Eye (tissue), 1 donor: ENCODE measurements around the gene NUDC.
"Not testable (repeated sequence)": the region's sequence is repeated elsewhere in the genome, so short reads cannot be mapped to it uniquely, and the experiment has no call there.

Experiments
- DNase-seq: peaks from one replicate; pipeline ENCODE4 v3.0.0-alpha.2; 2015

The NUDC gene

DNA sequence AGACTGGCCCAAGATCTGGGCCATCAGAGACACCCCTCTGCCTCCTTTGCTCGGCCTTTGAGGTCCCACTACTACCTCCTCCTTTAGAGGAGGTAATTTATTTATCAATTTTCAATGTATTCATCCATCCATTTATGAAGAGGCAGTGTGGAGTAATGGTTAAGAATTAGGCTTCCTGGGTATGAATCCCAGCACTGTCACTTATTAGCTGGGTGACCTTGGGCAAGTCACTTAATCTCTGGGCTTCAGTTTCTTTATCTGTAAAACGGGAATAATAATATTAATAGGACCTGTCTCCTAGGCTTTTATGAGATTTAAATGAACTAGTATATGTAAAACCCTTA, 9.4 kb upstream of the NUDC start:
- no peak for DNase-seq

DNA sequence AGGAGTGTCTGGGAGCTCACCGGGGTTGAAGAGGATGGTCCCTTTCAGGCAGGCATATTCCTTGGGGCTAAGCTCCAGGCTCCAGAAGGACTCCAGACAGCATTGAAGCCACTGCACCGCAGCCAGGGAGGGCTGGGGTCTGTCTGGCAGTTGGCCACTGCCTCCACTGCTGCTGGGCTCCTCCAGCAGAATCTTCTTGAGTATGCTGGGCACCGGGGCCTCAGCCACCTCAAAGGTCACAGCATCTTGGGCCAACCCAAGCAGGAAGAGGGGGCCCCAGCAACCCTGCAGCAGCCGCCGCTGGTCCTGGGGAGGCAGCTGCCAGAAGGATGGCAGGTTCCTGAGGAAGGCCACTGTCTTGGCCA, 8.2 kb upstream of the NUDC start:
- no peak for DNase-seq

DNA sequence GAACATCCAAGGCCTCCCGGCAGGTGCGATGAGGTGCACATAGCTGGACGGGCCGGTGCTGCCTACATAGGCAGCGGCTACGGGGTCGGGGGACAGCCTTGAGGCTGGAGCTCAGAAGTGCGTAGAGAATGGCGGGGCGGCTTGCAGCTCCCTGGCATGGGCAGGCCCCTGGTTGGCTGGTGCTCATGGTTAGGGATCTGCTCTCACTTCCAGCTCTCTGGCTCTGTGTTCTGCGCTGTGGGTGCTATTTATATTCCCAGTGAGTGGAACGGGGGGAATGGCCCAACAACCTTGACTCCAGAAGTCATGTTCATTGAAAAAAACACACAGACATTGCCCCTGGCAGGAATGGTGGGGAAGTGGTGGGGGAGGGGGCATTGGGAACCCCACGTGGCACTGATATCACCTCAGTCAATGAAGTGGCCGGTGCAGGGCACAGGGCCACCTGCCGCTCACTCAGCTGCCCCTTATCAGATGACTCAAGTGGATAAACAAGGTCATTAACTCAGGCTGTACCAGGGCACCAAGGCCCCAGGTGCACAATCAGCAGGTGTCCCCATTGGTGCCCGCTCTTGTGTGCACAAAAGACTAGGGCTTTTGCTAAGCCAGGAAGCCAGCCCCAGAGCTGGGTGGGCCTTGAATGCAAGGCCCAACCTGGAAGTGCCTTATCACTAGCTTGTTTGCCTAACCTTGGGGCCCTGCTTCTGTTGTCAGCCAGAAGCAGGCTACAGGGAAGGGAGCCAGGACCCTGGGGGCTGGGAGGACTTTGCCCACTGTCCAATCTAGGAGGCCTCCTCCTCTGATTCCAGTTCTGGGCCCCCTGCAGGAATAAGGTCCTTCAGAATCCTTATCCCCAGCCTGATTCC, 7.6 kb upstream of the NUDC start, which contains the start of gene NR0B2:
TSS of gene NR0B2 (minus strand) at position 222 of the 866 bp plus-strand sequence. CDS start at position 187, 35 bp downstream.
- DNase-seq, result no peak

DNA sequence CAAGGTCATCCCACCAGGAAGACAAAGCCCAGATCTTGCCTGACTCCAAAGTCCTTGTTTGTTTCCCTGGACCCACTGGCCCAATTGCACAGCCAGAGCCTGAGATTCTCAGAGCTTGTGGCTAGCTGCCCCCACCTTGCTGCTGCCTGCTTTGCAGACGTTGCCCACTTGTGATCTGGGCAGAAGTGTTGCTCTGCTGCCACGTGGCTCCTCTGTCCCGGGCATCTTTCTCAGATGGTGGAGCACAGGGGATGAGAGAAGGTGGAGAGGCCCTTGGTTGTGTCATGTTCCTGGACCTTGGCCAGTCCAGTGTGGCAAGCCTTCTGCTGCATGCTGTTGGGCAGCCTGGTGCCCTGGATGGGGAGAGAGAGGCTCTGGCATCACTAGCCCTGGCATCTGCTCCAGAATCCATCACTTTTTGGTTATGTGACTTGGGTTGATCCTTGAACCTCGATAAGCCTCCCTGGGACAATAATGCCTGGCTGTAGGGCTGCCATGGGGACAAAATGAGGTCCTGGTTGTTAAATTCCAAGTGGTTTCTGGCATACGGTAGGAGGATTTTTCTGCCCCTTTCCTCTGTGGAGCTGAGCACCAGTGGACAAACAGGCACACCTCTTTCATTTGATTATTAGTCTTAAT, 6.2 kb upstream of the NUDC start:
- DNase-seq, result no peak

DNA sequence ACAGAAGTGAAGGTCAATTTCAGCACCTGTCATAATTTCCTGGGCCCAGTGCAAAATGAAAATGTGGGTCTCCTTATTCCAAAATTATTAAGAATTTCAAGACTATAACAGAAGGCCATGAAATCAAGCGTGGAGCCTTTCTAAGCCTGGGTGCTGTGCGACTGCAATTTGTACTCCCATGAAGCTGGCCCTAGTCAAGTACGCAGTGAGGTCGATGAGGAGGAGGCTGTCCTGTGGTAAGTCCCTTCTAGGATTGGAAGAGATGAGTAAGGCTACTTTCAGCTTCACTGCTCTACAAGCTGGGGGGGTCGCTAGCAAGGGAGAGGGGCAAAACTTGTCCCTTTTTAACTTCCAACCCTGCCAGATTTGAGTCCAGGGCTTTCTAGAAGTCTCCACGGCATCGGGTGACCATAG, 410 bp upstream of the NUDC start:
- no peak for DNase-seq

DNA sequence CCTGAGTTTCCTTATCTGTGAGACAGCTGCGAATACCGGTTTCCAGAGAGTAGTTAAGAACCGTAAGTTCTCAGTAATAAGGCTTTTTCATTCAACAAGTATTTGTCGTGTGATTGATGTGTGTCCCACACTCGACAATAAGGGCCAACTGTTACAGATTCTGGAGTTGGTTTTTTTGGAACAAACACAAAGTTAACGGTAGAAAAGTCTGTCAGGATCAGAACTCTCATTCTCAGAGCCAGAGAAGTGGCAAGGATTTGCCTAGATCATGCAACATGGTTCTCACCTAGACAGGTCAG, 837 bp downstream of the NUDC start:
- DNase-seq, result no peak

DNA sequence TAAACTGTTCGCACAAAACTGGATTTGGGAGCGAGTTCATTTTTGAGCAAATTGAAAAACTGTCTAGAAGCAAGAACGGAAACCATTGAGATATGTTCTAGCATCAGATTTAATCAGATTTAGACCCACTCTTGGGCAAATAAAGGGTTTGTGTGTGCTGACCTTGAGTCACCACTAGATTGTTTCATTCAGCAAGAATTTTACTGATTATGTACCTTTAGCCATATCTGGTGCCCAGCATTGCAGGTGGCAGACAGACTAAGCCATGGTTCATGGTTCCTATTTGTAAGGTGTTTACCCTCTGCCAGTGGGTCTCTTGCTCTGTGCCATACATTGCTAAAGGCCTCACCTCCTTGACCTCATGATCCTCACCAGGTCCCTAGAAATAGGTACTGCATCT, 1.4 kb downstream of the NUDC start:
- DNase-seq, result no peak

DNA sequence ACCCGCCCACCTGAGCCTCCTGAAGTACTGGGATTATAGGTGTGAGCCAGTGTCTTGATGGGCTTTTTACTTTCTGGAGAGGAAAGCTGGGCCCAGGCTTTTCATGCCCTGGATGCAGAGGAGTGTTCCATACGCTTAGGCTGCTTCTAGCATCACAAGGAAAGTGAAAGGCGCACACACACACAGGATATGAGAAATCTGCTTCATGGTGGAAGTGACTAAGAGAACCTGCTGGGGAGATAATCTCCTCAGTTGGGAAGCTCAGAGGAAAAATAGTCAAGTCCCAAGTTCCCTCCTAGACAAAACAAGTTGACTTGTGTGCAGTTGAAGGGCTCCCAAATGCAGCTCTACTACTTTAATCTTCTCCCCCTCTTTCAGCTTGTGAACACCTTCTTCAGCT, 2.2 kb downstream of the NUDC start:
- DNase-seq, result no peak

DNA sequence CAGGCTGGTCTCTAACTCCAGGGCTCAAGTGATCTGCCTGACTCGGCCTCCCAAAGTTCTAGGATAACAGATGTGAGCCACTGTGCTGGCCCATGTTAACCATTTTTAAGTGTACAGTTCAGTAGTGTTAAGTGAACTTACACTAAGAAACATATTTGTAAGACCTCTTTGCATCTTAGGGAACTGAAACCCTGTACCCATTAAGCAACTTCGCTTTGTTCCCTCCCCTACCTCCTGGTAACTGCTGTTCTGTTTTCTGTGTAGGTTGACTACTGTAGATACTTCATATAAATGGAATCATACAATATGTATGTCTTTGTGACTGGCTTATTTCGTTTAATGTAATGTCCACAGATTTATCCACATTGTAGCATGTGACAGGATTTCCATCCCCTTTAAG, 11.0 kb downstream of the NUDC start:
- no peak for DNase-seq

DNA sequence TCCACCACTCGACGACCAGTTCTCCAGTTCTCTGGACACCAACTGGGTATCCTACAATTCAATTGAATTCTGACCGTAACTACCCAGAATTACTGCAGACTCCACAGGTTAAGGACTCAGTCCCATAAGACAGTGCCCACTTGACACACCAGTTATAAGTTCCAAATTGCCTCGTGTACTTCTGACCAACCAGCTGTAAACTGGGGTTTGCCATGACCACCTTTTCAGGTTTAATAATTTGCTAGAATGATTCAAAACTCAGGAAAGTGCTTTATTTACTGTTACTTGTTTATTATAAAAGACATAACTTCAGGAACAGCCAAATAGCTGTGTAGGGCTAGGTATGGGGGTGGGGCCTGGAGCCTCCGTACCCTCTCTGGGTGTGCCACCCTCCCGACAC, 15.3 kb downstream of the NUDC start:
- no peak for DNase-seq

DNA sequence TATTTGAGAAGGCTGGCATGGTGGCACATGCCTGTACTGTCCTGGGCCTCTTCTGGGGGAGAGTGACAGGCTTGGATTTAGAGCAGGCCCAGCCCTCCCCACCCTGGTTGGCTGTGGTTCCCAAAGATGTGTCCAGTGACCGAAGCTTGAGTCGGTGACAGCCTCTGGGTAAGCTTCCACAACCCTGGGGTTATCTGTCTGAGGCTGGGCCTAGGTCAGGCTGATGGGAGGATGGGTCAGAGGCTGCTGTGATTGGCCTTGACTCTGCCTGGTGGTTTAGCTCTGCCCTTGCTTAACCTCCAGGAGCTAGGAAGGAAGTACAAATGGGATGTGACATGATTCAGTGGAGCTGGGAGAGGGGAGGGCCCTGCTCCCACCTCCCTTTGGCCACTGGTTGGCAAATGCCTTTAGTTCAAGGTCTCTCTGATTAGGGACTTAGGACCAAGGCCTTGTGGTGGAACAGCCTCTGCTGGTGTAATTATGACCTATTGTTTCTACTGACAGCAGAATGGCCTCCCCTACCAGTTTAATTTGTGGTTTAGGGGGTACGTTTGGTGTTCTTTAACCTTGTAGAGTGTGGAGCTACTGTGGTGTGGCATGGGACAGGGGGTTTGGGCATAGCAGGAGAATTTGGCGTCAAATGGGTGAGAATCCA, 16.6 kb downstream of the NUDC start:
- DNase-seq, result no peak

DNA sequence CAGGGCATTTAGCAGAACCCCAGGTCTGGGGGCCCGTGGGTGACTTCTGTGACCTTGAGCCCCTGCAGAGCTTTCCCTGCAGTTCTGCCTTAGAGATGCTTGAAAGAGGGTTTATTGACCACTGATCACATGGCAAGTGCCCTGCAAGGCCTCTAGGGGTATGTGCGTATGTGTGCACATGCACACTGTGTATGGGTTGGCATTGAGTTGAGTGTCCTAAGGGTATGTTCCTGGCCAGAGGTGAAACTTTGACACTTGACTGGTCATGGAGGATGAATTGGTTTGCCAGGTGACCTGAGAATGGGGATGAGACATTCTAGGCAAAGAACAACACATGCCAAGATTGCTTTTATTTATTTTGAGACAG, 17.1 kb downstream of the NUDC start:
- DNase-seq, result no peak

DNA sequence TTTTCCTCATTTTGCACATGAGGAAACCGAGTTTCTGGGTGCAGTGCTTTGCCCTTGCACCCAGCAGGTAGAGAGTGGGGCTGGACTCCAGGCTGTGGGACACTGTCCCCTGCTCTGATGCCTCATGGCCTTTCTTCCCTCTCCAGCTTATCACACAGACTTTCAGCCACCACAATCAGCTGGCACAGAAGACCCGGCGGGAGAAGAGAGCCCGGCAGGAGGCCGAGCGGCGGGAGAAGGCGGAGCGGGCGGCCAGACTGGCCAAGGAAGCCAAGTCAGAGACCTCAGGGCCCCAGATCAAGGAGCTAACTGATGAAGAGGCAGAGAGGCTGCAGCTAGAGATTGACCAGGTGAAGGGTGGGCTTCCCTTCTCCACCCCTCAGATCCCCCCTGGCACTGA, 19.8 kb downstream of the NUDC start:
- no peak for DNase-seq

DNA sequence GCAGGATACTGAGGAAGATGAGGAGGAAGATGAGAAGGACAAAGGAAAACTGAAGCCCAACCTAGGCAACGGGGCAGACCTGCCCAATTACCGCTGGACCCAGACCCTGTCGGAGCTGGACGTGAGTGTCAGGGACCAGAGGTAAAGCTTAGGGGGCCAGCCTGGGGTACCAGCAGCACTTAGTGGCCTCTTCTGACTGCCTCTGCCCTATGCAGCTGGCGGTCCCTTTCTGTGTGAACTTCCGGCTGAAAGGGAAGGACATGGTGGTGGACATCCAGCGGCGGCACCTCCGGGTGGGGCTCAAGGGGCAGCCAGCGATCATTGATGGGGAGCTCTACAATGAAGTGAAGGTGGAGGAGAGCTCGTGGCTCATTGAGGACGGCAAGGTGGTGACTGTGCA, 21.1 kb downstream of the NUDC start:
- no peak for DNase-seq

DNA sequence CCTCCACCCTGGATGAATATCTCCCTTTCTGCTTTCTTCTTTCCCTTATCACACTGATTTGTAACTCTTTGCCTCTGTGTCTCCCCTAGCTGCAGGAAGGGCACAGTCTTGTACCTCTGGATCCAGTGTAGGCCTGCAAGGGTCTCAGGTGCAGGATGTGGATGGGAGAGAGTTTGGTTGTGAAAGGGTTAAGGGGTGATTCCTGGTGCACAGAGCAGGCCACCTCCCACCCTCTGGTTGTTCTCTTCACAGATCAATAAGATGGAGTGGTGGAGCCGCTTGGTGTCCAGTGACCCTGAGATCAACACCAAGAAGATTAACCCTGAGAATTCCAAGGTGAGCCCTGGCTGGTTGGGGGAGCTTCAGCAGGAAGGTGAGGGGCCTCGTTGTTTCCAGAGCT, 23.6 kb downstream of the NUDC start:
- DNase-seq, result no peak

DNA sequence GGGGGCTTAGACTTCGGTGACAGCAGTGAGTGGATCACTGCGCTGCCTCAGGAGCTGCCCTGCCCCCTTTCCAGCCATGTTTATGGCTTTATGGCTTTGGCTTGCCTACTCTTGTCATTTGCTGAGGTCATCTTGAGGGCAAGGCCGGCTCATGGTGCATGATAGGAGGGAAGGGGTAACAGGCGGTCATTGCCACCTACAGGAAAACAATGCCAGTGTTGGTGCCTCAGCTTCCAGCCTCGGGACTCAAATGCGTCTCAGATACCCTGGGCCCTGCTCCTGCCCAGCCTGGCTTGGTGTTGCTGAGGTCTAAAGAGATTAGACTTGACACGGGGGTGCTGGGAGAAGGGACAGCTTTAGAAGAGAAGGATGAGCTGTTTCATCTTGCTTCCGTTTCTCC, 24.2 kb downstream of the NUDC start:
- DNase-seq, result no peak

DNA sequence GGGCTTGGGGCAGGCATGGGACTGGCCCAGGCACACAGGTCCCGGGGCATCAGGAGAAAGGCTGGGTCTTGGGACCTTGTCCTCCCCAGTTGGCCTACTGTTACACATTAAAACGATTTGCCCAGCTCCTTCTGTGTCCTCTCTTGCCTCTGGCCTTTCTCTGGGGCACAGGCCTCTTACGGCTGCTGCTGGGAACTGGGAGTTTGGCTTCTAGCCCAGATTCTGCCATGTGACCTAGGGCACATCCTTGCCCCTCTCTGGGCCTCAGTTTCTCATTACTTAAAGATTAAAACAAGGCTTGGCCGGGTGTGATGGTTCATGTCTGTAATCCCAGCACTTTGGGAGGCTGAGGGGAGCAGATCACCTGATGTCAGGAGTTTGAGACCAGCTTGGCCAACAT, 24.7 kb downstream of the NUDC start:
- DNase-seq, result no peak

DNA sequence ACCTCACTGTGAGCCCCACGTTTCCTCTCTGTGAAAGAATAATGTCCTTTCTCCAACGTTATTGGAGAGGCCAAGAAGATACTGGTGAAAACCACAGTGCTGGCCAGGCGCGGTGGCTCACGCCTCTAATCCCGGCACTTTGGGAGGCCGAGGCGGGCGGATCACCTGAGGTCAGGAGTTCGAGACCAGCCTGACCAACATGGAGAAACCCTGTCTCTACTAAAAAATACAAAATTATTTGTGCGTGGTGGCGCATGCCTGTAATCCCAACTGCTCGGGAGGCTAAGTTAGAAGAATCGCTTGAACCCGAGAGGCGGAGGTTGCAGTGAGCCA, 27.1 kb downstream of the NUDC start:
- not testable (repeated sequence) for DNase-seq

DNA sequence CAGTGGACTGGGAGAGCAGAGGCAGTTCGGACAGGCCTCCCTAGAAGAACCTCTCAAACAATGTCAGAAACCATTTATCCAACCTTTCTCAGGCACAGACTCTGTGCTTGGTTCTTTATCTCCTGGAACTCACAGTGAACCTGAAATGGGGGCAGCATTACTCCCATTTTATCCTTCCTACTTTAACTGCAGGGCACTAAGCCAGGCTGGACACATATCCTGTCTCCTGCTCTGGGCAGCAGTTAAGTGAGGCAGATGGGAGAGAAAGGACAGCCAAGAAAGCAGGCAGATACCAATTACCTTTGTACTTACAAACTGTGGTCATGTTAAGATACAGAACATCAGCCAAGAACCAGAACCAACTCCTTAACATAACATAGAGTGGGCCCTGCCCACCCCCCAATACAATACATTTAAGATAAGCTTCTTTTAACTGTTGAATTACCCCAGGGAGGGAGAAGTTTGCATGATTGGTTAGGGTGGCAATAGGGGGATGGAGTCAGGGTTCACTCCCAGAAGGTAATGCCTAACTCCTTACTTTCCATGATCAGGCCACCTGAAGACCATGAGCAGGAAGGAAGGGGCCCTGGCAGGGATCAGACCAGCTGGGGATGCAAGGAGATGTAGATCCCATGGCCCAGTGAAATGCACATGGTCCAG, 27.9 kb downstream of the NUDC start:
- DNase-seq, result no peak

DNA sequence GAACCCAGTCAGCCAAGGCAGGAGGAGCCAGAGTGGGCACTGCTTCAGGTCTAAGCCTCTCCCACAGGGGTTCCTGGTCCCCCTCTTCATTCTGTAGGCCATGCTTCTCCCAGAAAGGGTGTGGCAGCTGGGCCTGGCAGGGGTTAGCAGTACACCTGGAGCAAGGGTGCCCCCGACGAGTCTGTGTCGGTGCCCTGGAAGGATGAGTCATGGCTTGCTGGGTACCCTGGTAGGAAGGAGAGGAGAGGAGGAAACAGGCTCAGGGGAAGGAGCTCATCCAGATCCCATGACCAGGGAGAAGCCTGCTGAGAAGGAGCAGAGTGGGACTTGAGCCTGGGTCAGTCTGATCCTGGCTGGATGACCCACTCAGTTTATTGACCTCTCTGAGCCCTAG, 28.4 kb downstream of the NUDC start:
- DNase-seq, result no peak

DNA sequence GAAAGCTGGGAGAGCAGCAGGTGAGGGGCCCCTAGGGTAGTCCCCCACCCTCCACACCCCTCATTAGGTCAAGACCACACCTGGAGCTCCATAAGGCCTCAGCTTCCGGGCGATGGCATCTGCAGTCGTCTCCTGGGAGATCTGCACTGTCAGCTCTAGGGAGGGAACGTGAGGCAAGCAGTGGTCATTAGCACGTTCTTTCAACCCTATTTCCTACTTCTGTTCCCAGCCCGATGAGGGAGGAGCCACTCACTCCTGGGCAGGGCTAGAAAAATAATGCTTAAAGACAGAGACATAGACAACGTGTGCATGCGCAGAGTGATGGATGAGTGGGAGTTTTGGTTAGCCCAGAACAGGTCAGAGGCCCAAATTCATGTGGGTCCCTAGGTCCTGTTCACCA, 29.1 kb downstream of the NUDC start:
- DNase-seq, result no peak

DNA sequence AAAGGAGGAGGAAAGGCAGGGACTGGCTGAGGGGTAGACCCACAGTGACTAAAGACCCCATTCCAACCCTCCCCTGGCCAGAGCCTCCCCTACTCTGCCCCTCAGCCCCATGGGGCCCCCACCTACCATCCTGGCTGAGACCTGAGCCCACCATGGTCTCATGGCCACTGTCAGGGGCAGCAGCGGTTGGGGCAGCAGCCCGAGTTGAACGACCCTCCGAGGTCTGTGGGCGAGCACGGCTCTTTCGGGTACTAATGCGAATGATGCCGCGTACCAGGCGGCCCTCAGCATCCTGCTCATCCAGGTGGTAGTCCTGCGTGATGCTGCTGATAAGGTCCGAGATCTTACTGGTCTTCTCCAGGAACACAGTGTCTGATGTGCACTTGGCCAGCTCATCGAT, 29.7 kb downstream of the NUDC start:
- no peak for DNase-seq

DNA sequence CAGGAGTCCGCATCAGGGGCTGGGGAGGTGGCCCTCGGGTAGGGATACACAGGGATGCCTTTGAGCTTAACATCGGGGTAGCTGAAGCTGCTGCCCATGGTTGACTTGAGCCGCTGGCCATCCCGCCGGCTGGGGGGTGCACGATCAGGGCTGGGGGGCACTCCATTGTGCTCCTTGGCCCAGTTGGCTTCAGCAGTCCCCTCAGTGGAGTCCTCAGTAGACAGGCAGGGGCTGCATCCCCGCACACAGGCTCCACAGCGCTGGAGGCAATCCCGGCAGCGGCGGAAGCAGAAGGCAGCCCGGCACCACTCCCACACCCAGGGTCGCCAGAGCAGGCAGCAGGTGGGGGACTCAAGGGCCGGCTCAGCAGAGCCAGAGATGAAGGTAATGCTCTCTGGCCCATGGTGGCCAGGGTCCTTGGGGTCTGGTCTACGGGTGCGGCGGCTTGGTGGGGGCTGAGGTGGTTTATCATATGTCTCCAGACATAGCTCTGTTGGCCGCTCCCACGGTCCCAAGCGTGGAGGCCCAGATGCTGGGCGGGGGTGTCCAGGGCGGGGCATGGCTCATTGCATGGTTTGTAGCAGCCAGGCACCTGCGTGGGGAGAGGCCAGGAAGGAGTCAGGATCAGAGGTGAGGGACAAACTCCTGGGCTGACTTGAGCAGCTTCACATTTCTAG, 30.4 kb downstream of the NUDC start:
- DNase-seq, result no peak

DNA sequence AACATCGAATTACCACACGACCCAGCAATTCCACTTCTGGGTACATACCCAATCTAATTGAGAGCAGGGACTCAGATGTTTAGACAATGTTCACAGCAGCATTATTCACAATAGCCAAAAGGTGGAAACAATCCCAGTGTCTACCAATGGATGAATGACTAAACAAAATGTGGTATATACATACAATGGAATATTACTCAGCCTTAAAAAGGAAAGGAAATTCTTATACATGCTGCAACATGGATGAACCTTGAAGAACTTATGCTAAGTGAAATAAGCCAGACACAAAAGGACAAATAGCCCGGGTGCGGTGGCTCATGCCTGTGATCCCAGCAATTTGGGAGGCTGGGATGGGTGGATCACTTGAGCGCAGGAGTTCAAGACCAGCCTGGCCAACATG, 31.8 kb downstream of the NUDC start:
- no peak for DNase-seq
